ENCODE data around the gene HSPA12B. TPM values are rescaled to one million over a fixed set of nuclear protein-coding genes. Genes with fewer than 3 reads are reported as not detected.
"Not testable (repeated sequence)": the region's sequence is repeated elsewhere in the genome, so short reads cannot be mapped to it uniquely, and the experiment has no call there.

The HSPA12B gene
- total and polyA plus RNA-seq, 2 donors from 2014 or later: 8.7 to 18.9 TPM

- TF ChIP-seq CTCF (IDR thresholded peaks at IDR 0.05; ENCODE audit: borderline replicate concordance, extremely low read depth, insufficient read depth): no peak
- intact Hi-C loops (cut with DNase I): no loop called here
- no peaks in the 10 kb centered on the region for H3K27me3 ChIP-seq (ENCODE audit: control insufficient read depth, insufficient read depth, low read length)
- no peaks in the 10 kb centered on the region for H3K9me3 ChIP-seq (ENCODE audit: control insufficient read depth in 2 of 3, insufficient read depth in 1 of 3, low read length in 3 of 3)
- DNase-seq (peak in 1 of 5 donors; percentile 16), FAIRE-seq (no peak)
- no peak overlapping the region for H3K27ac ChIP-seq (ENCODE audit: low read depth in 2 of 2, low read length in 2 of 2)
- H3K4me3 ChIP-seq (ENCODE audit: low read length in 3 of 3): no peak overlapping the region
- no peak overlapping the region for H3K9ac ChIP-seq (ENCODE audit: low read length in 3 of 3)
- peaks cover 0 to 18% (median 12%) of the 10 kb centered on the region in 3 donors for H3K4me1 ChIP-seq (ENCODE audit: control insufficient read depth in 2 of 3, insufficient read depth in 2 of 3, low read depth in 1 of 3, low read length in 3 of 3)
- no peaks in the 10 kb centered on the region for H3K36me3 ChIP-seq (ENCODE audit: control insufficient read depth in 2 of 3, insufficient read depth in 3 of 3, low read length in 3 of 3)
Observed at GRCh38 chr20:3788685-3789155, 56.2 kb downstream of the HSPA12B start.

GRCh38 chr20:3789201-3789600 lies 56.7 kb downstream of the HSPA12B start:
- H3K9ac ChIP-seq (ENCODE audit: low read length in 3 of 3); H3K9me3 ChIP-seq (ENCODE audit: control insufficient read depth in 2 of 3, insufficient read depth in 1 of 3, low read length in 3 of 3); H3K27ac ChIP-seq (ENCODE audit: low read depth in 2 of 2, low read length in 2 of 2); intact Hi-C loops (cut with DNase I); H3K36me3 ChIP-seq (ENCODE audit: control insufficient read depth in 2 of 3, insufficient read depth in 3 of 3, low read length in 3 of 3); H3K27me3 ChIP-seq (ENCODE audit: control insufficient read depth, insufficient read depth, low read length); H3K4me3 ChIP-seq (ENCODE audit: low read length in 3 of 3); FAIRE-seq: not testable (repeated sequence)
- DNase-seq: peak in 1 of 5 donors; percentile 11
- peaks cover 0 to 18% (median 12%) of the 10 kb centered on the region in 3 donors for H3K4me1 ChIP-seq (ENCODE audit: control insufficient read depth in 2 of 3, insufficient read depth in 2 of 3, low read depth in 1 of 3, low read length in 3 of 3)

GRCh38 chr20:3794168-3794567 lies 61.7 kb downstream of the HSPA12B start:
- H3K4me3 ChIP-seq (ENCODE audit: low read length in 3 of 3); H3K9ac ChIP-seq (ENCODE audit: low read length in 3 of 3); H3K27ac ChIP-seq (ENCODE audit: low read depth in 2 of 2, low read length in 2 of 2); DNase-seq; intact Hi-C loops (cut with DNase I); H3K27me3 ChIP-seq (ENCODE audit: control insufficient read depth, insufficient read depth, low read length); H3K4me1 ChIP-seq (ENCODE audit: control insufficient read depth in 2 of 3, insufficient read depth in 2 of 3, low read depth in 1 of 3, low read length in 3 of 3); FAIRE-seq; H3K9me3 ChIP-seq (ENCODE audit: control insufficient read depth in 2 of 3, insufficient read depth in 1 of 3, low read length in 3 of 3); H3K36me3 ChIP-seq (ENCODE audit: control insufficient read depth in 2 of 3, insufficient read depth in 3 of 3, low read length in 3 of 3): not testable (repeated sequence)

- Histone ChIP-seq H3K9ac (ENCODE audit: low read length in 3 of 3) (peak overlapping the region in 2 of 3 donors; percentile 50 to 98), H3K9me3 (ENCODE audit: control insufficient read depth in 2 of 3, insufficient read depth in 1 of 3, low read length in 3 of 3) (no peaks in the 10 kb centered on the region), H3K27ac (ENCODE audit: low read depth in 2 of 2, low read length in 2 of 2) (peak overlapping the region; percentile 97), H3K4me1 (ENCODE audit: control insufficient read depth in 2 of 3, insufficient read depth in 2 of 3, low read depth in 1 of 3, low read length in 3 of 3) (peaks cover 0 to 13% (median 3%) of the 10 kb centered on the region in 3 donors), H3K27me3 (ENCODE audit: control insufficient read depth, insufficient read depth, low read length) (no peaks in the 10 kb centered on the region), H3K36me3 (ENCODE audit: control insufficient read depth in 2 of 3, insufficient read depth in 3 of 3, low read length in 3 of 3) (no peaks in the 10 kb centered on the region), H3K4me3 (ENCODE audit: low read length in 3 of 3) (peak overlapping the region in 2 of 3 donors; percentile 70 to 92)
- intact Hi-C loops (cut with DNase I): no loop called here
- DNase-seq (peak in 2 of 5 donors; percentile 63 to 69), FAIRE-seq (no peak)
- TF ChIP-seq CTCF (IDR thresholded peaks at IDR 0.05; ENCODE audit: borderline replicate concordance, extremely low read depth, insufficient read depth): no peak
Observed at GRCh38 chr20:3794701-3795420, 62.4 kb downstream of the HSPA12B start.

Measured in kidney (tissue), 14 donors.